Type B pancreatic cell (in vitro differentiated cells): ENCODE measurements around the gene TM4SF4. TPM values are rescaled to one million over a fixed set of nuclear protein-coding genes. Genes with fewer than 3 reads are reported as not detected.

Experiments
- DNase-seq: peaks from one replicate; pipeline ENCODE4 v3.0.0; 2021; ENCODE audit warnings: mixed read lengths; ENCODE audit not compliant: unreplicated experiment; ENCODE audit errors: extremely low spot score
- H3K27ac Mint-ChIP-seq: 2 replicates; pipeline ENCODE4 v1.8.0; 2021; ENCODE audit warnings: mild to moderate bottlenecking, mixed read lengths
- H3K27me3 Mint-ChIP-seq: 2 replicates; pipeline ENCODE4 v1.8.0; 2021; ENCODE audit warnings: mixed read lengths
- H3K36me3 Mint-ChIP-seq: 2 replicates; pipeline ENCODE4 v1.8.0; 2021; ENCODE audit warnings: mixed read lengths
- H3K4me1 Mint-ChIP-seq: one replicate; pipeline ENCODE4 v1.8.0; 2021; ENCODE audit warnings: mixed read lengths; ENCODE audit not compliant: unreplicated experiment
- H3K4me3 Mint-ChIP-seq: 2 replicates; pipeline ENCODE4 v1.8.0; 2021; ENCODE audit warnings: mild to moderate bottlenecking, mixed read lengths
- H3K9me3 Mint-ChIP-seq: 2 replicates; pipeline ENCODE4 v1.8.0; 2021; ENCODE audit warnings: mixed read lengths
- CTCF ChIP-seq: fragments of 200-600 bp; sonication (generic); conservative IDR thresholded peaks from 2 replicates; pipeline ENCODE4 v1.5.0; 2021; ENCODE audit warnings: antibody characterized with exemption, mild to moderate bottlenecking
- total RNA-seq: library from RNA; stranded (reverse); gene quantifications from 2 replicates; pipeline ENCODE4 v1.2.1, GENCODE V29; 2021; ENCODE audit warnings: low replicate concordance

The TM4SF4 gene
- total RNA-seq, 1 donor from 2014 or later: 18.1 TPM

- Mint-ChIP-seq H3K4me1 (peaks cover 9% of the 10 kb centered on the region), H3K27me3 (no peaks in the 10 kb centered on the region), H3K27ac (no peak overlapping the region), H3K4me3 (no peak overlapping the region), H3K9me3 (no peaks in the 10 kb centered on the region), H3K36me3 (no peaks in the 10 kb centered on the region)
- no peak for DNase-seq
- no peak for TF ChIP-seq CTCF
Observed at GRCh38 chr3:149501524-149501923, 27.0 kb downstream of the TM4SF4 start.

GRCh38 chr3:149502438-149502837 is 27.9 kb downstream of the TM4SF4 start:
- no peak overlapping the region for H3K4me3 Mint-ChIP-seq
- TF ChIP-seq CTCF: no peak
- H3K27ac Mint-ChIP-seq: no peak overlapping the region
- no peaks in the 10 kb centered on the region for H3K9me3 Mint-ChIP-seq
- no peaks in the 10 kb centered on the region for H3K36me3 Mint-ChIP-seq
- H3K27me3 Mint-ChIP-seq: no peaks in the 10 kb centered on the region
- DNase-seq: no peak
- peaks cover 16% of the 10 kb centered on the region for H3K4me1 Mint-ChIP-seq

GRCh38 chr3:149506540-149506939 is 32.0 kb downstream of the TM4SF4 start:
- Mint-ChIP-seq H3K27me3 (no peaks in the 10 kb centered on the region), H3K4me3 (no peak overlapping the region), H3K9me3 (no peaks in the 10 kb centered on the region), H3K4me1 (peaks cover 26% of the 10 kb centered on the region), H3K36me3 (no peaks in the 10 kb centered on the region), H3K27ac (peak overlapping the region; percentile 3)
- no peak for TF ChIP-seq CTCF
- no peak for DNase-seq

GRCh38 chr3:149506965-149507364 is 32.5 kb downstream of the TM4SF4 start:
- no peaks in the 10 kb centered on the region for H3K36me3 Mint-ChIP-seq
- peak overlapping the region; percentile 75 for H3K27ac Mint-ChIP-seq
- peaks cover 26% of the 10 kb centered on the region for H3K4me1 Mint-ChIP-seq
- H3K27me3 Mint-ChIP-seq: no peaks in the 10 kb centered on the region
- H3K4me3 Mint-ChIP-seq: no peak overlapping the region
- no peaks in the 10 kb centered on the region for H3K9me3 Mint-ChIP-seq
- DNase-seq: no peak
- no peak for TF ChIP-seq CTCF

GRCh38 chr3:149507491-149508324 is 33.2 kb downstream of the TM4SF4 start:
- TF ChIP-seq CTCF: no peak
- DNase-seq: no peak
- Mint-ChIP-seq H3K4me3 (no peak overlapping the region), H3K27me3 (no peaks in the 10 kb centered on the region), H3K36me3 (no peaks in the 10 kb centered on the region), H3K27ac (peak overlapping the region; percentile 75), H3K9me3 (no peaks in the 10 kb centered on the region), H3K4me1 (peaks cover 33% of the 10 kb centered on the region)
